Measurements from ENCODE around the gene RYR3. TPM values are rescaled to one million over a fixed set of nuclear protein-coding genes. Genes with fewer than 3 reads are reported as not detected.

The RYR3 gene
- polyA plus RNA-seq, 1 donor (not counting 4 experiments of a cell fraction or from before 2014, with no cell fraction given), result 0.04 TPM

- FAIRE-seq (no peak), DNase-seq (ENCODE audit: low read depth, low spot score) (no peak)
- no peak overlapping the region for H3K4me3 ChIP-seq (ENCODE audit: control insufficient read depth in 2 of 3, extremely low read depth in 1 of 3, insufficient read depth in 2 of 3, low read depth in 1 of 3, low read length in 3 of 3)
- no peak for TF ChIP-seq EZH2 (IDR thresholded peaks at IDR 0.05; ENCODE audit: low read length)
- no peak for TF ChIP-seq CTCF (optimal IDR thresholded peaks at IDR 0.05 in 1 of 3, IDR thresholded peaks at IDR 0.05 in 1 of 3, conservative IDR thresholded peaks at IDR 0.05 in 1 of 3; ENCODE audit: extremely low read depth in 1 of 3, insufficient read depth in 2 of 3, low read length in 3 of 3)
- H3K9ac ChIP-seq (ENCODE audit: control insufficient read depth, extremely low read depth, insufficient read depth, low read length), result no peak overlapping the region
- H3K4me2 ChIP-seq (ENCODE audit: control insufficient read depth, extremely low read depth, insufficient read depth, low read depth, low read length), result no peak overlapping the region
- H3K79me2 ChIP-seq (ENCODE audit: control insufficient read depth, insufficient read depth, low read length), result no peaks in the 10 kb centered on the region
- no peaks in the 10 kb centered on the region for H3K36me3 ChIP-seq (ENCODE audit: control insufficient read depth in 2 of 2, extremely low read depth in 1 of 2, insufficient read depth in 2 of 2, low read length in 2 of 2)
- no peaks in the 10 kb centered on the region for H3K9me3 ChIP-seq (ENCODE audit: control insufficient read depth, low read depth, low read length)
- no peaks in the 10 kb centered on the region for H4K20me1 ChIP-seq (ENCODE audit: control insufficient read depth, extremely low read depth, insufficient read depth, low read length)
- H2AFZ ChIP-seq (ENCODE audit: control insufficient read depth, low read length), result no peak overlapping the region
- H3K27me3 ChIP-seq (ENCODE audit: control insufficient read depth, extremely low read depth, insufficient read depth, low read length), result no peaks in the 10 kb centered on the region
- no peaks in the 10 kb centered on the region for H3K9me1 ChIP-seq (ENCODE audit: control insufficient read depth, extremely low read depth, insufficient read depth, low read length)
- dilution Hi-C loops (cut with MboI; ENCODE audit: extremely low pct_ligation_motif_present, low sequenced_read_pairs), result no loop called here
- H3K27ac ChIP-seq (ENCODE audit: control insufficient read depth, insufficient read depth, low read length), result no peak overlapping the region
- peaks cover 36% of the 10 kb centered on the region for H3K4me1 ChIP-seq (ENCODE audit: control insufficient read depth, extremely low read depth, insufficient read depth, low read length)
Observed at GRCh38 chr15:33296050-33296449, 14.7 kb upstream of the RYR3 start.

GRCh38 chr15:33296856-33297255, 13.9 kb upstream of the RYR3 start:
- Histone ChIP-seq H3K27me3 (ENCODE audit: control insufficient read depth, extremely low read depth, insufficient read depth, low read length) (no peaks in the 10 kb centered on the region), H3K9me1 (ENCODE audit: control insufficient read depth, extremely low read depth, insufficient read depth, low read length) (no peaks in the 10 kb centered on the region), H3K4me3 (ENCODE audit: control insufficient read depth in 2 of 3, extremely low read depth in 1 of 3, insufficient read depth in 2 of 3, low read depth in 1 of 3, low read length in 3 of 3) (no peak overlapping the region), H2AFZ (ENCODE audit: control insufficient read depth, low read length) (no peak overlapping the region), H3K9ac (ENCODE audit: control insufficient read depth, extremely low read depth, insufficient read depth, low read length) (no peak overlapping the region), H3K27ac (ENCODE audit: control insufficient read depth, insufficient read depth, low read length) (no peak overlapping the region), H3K9me3 (ENCODE audit: control insufficient read depth, low read depth, low read length) (no peaks in the 10 kb centered on the region), H3K4me1 (ENCODE audit: control insufficient read depth, extremely low read depth, insufficient read depth, low read length) (peaks cover 36% of the 10 kb centered on the region), H3K79me2 (ENCODE audit: control insufficient read depth, insufficient read depth, low read length) (no peaks in the 10 kb centered on the region), H3K4me2 (ENCODE audit: control insufficient read depth, extremely low read depth, insufficient read depth, low read depth, low read length) (no peak overlapping the region), H3K36me3 (ENCODE audit: control insufficient read depth in 2 of 2, extremely low read depth in 1 of 2, insufficient read depth in 2 of 2, low read length in 2 of 2) (no peaks in the 10 kb centered on the region), H4K20me1 (ENCODE audit: control insufficient read depth, extremely low read depth, insufficient read depth, low read length) (no peaks in the 10 kb centered on the region)
- TF ChIP-seq EZH2 (IDR thresholded peaks at IDR 0.05; ENCODE audit: low read length), result no peak
- TF ChIP-seq CTCF (optimal IDR thresholded peaks at IDR 0.05 in 1 of 3, IDR thresholded peaks at IDR 0.05 in 1 of 3, conservative IDR thresholded peaks at IDR 0.05 in 1 of 3; ENCODE audit: extremely low read depth in 1 of 3, insufficient read depth in 2 of 3, low read length in 3 of 3), result no peak
- dilution Hi-C loops (cut with MboI; ENCODE audit: extremely low pct_ligation_motif_present, low sequenced_read_pairs), result no loop called here
- FAIRE-seq, result peak; percentile 36
- no peak for DNase-seq (ENCODE audit: low read depth, low spot score)
